ENCODE measurements around the gene FARS2.
A peak's percentile ranks its signal among the peaks of the same experiment; 100 is the strongest.

The FARS2 gene

DNA sequence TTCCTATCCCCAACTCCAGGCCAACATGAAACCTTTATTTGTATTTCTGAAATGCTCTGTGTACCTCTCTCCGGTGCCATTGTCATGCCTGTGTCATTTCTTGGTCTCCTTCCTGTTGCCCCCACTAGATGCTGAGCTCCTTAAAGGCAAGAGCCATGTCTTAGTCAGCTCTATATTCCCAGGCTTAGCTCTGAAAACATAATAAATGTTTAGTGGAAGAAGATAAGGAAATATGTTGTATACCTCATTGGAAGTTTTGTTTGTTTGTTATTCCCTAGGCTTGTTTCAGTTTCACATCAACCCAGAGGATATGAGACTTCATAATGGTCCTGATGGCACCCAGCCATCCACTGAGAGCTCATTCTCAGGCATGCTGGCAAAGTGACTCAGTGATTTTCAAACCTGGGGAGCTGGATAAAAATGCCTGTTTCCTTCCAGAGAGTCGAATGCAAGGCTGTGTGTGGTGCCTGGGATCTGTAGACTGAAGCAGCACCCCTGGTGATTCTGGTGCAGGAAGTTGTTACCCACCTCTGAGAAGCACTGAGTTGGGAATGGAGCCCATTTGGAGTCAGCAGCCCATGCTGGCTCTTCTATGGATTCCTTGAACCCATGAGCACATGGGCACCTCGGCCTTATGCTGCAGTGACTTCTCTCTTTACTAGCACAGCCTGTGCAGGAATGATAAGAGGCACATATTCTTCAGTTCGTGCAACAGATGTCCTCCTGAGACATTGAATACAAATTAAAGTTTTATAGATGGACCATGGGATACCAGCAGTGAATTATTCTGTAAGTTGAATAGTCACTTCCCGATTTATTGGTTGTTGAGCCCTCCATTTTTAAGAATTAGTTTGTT lies 205.2 kb downstream of the FARS2 start:
- no peak for DNase-seq (ENCODE audit: low spot score)

GRCh38 chr6:5468586-5468985 lies 207.3 kb downstream of the FARS2 start:
- no peak for DNase-seq (ENCODE audit: low spot score)

GRCh38 chr6:5469101-5469846 lies 208.0 kb downstream of the FARS2 start:
- no peak for DNase-seq (ENCODE audit: low spot score)

DNA sequence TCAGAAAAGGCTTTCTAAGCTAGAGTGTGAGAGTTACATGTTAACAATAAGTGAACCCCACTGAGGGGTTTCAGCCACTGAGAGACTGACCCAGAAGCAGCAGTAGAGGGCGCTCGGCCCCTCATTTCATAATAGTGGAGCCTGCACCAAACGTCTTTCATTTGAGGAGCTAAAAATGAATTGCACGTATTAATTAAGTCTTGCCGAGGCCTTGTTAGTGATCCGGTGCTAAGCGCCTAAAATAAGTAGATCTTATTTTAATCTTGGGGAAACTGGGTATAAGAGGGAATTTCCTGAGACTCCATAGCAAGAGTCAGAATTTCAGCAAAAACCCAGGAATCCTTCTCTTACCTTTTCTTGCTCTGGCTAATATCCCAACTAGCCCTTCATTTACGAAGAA lies 209.7 kb downstream of the FARS2 start:
- peak; percentile 61 for DNase-seq (ENCODE audit: low spot score)

- DNase-seq (ENCODE audit: low spot score), result peak; percentile 82
These were observed 210.5 kb downstream of the FARS2 start for GRCh38 chr6:5471637-5472398.

DNA sequence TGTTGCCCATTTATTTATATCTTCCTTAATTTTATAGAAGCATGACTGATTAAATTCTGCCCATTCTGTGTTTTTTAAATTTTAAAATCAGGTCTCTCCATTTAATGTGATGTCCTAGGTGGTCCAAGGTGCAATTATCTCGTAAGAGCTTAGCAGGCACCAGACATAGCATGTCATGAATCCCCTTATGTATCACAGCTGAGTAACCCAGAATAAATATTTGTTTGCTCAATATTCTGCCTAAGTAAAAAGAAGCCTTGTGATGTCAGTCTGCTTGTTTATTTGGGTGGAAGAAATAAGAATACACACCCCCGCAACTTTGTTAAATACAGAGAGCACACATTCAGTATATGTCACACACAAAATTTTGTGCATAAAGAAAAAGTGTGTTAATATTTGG lies 211.3 kb downstream of the FARS2 start:
- DNase-seq (ENCODE audit: low spot score), result no peak

- no peak for DNase-seq (ENCODE audit: low spot score)
These were observed 214.5 kb downstream of the FARS2 start for GRCh38 chr6:5475779-5476178.

- peak; percentile 18 for DNase-seq (ENCODE audit: low spot score)
These were observed 217.1 kb downstream of the FARS2 start for GRCh38 chr6:5478380-5478779.

- no peak for DNase-seq (ENCODE audit: low spot score)
These were observed 219.7 kb downstream of the FARS2 start for GRCh38 chr6:5481033-5481432.

DNA sequence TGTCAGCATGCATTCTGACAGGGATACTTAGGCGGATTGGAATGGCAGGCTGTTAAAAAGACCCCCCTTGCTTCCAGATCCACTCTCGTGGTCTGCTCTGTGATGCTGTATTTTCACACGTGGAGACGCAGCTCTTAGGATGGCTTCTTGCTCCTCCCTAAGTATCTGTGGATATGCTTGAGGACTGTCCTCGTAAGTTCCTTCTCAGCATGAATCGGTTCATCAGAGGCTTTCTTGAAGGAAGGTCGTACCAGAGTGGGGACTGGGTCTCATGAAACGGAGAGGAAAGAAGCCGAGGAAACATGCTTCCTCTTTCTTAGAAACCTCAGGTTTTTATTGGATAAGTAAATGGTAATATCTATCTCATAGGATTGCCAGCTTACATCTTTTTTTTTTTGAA lies 220.4 kb downstream of the FARS2 start:
- DNase-seq (ENCODE audit: low spot score), result no peak

GRCh38 chr6:5482619-5483018 lies 221.3 kb downstream of the FARS2 start:
- DNase-seq (ENCODE audit: low spot score), result no peak

DNA sequence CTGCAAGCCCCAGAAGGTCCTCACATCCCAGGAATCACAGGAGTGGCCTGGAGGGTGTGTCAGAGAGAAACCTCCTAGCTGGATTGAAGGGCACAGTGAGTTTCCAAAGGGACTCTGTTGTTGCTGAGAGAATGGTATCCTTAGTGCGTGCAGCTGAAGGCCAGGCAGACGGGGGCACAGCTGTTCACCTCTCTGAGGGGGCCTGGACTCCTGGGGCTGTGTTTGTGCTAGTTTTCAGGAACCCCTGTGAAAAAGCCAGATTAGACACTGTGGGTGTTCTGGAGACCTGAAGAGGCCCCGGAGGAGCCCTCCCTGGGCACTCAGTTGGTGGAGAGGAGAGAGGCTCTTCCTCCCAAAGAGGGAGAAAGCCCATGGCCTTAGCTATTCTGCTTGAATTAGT lies 223.4 kb downstream of the FARS2 start:
- DNase-seq (ENCODE audit: low spot score), result no peak

DNA sequence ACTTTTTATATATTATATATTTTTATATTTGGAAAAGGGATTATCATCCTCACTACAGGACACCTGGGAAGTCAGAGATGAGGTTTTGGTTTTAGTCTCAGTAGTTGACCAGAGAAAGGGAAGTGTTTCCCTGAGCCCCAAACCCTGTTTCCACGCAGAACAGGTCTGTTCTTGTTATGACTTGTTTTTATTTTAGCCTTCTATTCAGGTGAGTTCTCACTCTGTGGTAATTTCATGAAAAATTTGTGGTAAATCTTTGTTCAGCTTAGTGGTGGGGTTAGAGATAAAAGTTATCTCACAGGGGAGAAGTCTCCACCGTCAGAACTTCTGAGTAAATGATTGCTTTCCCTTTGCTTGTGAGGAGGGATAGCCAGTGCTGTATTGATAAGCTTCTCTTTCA lies 224.9 kb downstream of the FARS2 start:
- DNase-seq (ENCODE audit: low spot score), result no peak

GRCh38 chr6:5490501-5491069 lies 229.3 kb downstream of the FARS2 start:
- no peak for DNase-seq (ENCODE audit: low spot score)

- no peak for DNase-seq (ENCODE audit: low spot score)
These were observed 231.0 kb downstream of the FARS2 start for GRCh38 chr6:5492356-5492755.

DNA sequence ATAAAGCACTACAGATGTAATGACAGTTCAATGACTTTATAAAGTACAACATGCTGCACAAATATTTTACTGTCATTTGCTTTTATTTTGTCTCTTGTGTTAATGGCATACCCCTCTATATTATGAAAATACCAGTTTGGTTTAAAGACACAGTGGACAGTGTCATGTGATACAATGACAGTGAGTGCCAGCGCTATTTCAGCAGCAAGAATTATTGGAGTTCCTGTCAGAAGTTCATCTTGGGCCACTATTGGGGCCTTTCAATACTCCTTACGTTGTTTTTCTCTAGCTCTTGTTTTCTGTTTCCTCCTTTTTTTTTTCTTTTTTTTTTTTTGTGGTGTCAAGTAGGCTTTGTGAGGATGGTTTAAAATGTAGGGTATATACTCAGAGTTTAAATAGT lies 232.5 kb downstream of the FARS2 start:
- no peak for DNase-seq (ENCODE audit: low spot score)

GRCh38 chr6:5497896-5498578 lies 236.7 kb downstream of the FARS2 start:
- peak; percentile 45 for DNase-seq (ENCODE audit: low spot score)

DNA sequence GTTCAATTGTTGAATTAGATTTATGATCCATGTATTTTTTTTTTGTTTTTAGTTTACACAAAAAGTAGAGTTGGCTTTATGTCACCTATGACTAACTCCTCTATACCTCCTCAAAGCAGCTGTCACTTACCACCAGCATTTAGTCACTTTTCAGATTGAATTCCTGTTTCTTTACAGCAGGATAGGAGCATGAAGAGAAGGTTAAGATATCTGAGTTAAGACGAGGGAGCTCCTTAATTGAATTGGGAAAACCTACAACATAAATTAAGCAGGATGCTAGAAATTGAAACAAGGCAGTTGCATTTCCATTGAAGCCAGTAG lies 237.2 kb downstream of the FARS2 start:
- DNase-seq (ENCODE audit: low spot score), result no peak

DNA sequence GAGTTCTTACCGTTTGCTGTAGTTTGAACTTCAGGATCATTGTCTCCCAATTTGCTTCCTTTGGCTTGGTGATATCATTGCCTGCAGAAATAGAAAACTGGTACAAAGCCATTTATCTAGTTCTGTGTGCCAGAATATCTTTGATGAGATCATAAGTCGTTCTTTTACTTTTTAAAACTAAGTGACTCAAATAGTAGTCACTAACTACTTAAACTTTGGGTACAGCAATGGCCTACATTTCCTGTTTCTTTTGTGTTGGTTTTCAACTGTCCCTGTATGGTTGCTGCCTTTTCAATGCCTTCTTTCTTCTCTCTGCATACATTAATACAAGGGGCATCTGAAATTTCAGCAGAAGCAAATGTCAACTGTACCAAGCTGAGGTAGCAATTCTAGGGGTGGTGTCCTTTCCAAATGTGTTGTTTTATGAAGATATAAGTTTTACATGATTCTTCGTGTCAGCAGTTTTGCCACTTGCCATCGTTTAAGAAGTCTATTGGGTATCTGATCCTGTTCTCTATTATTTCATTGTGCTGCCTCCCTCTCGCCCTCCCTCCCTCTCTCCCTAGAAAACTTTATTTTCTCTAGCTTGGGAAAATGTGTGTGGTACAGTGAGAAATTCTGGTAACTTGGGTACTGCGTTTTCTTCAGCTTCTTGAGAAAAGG lies 238.5 kb downstream of the FARS2 start:
- DNase-seq (ENCODE audit: low spot score), result no peak

DNA sequence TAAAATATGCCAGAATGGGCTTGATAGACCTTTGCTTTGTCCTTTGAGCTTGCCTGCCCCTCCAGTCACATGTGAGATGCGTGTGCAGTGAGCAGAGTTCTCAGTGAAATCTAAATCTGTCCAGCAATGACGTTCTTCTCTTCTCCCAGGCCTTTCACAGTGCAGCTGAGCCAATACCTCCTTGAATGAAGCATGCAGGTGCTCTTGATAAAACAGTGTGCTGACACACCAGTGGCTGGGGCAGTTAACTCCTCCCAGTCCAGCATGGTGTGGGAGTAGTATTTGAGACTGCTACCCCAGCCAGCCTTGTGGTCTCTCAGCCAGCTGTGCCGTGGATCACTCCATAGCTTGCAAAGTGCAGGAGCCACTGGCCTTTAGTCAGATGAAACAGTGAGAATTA lies 240.5 kb downstream of the FARS2 start:
- DNase-seq (ENCODE audit: low spot score), result no peak

GRCh38 chr6:5504078-5504477 lies 242.8 kb downstream of the FARS2 start:
- DNase-seq (ENCODE audit: low spot score), result no peak
